HG03139 (cell line): ENCODE data around the gene DHRS2.
"Not testable (repeated sequence)": the region's sequence is repeated elsewhere in the genome, so short reads cannot be mapped to it uniquely, and the experiment has no call there.

ENCODE experiments used
- ATAC-seq: cut with Tn5 transposase; IDR thresholded peaks from one replicate; pipeline ENCODE4 v1.9.1; 2021; ENCODE audit not compliant: unreplicated experiment

DHRS2 gene

DNA sequence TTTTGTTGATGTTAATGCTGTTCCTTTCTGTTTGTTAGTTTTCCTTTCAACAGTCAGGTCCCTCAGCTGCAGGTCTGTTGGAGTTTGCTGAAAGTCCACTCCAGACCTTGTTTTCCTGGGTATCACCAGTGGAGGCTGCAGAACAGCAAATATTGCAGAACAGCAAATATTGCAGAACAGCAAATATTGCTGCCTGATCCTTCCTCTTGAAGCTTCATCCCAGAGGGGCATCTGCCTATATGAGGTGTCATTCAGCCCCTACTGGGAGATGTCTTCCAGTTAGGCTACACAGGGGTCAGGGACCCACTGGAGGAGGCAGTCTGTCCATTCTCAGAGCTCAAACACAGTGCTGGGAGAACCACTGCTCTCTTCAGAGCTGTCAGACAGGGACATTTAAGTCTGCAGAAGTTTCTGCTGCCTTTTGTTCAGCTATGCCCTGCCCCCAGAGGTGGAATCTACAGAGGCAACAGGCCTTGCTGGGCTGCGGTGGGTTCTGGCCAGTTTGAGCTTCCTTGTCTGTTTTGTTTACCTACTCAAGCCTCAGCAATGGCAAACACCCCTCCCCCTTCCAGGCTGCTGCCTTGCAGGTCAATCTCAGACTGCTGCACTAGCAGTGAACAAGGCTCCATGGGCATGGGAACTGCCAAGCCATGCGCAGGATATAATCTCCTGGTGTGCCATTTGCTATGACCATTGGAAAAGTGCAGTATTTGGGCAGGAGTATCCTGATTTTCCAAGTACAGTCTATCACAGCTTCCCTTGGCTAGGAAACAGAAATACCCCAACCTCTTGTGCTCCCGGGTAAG, 53.7 kb downstream of the DHRS2 start:
- ATAC-seq = not testable (repeated sequence)

- no peak for ATAC-seq
These were observed 56.3 kb downstream of the DHRS2 start for GRCh38 chr14:23692416-23692815.

- no peak for ATAC-seq
These were observed 57.1 kb downstream of the DHRS2 start for GRCh38 chr14:23693252-23693775.

GRCh38 chr14:23694085-23694948, 58.2 kb downstream of the DHRS2 start:
- ATAC-seq = no peak
